Brain pericyte (primary cell): ENCODE results near the gene VPS35L.
"Not testable (repeated sequence)": the region's sequence is repeated elsewhere in the genome, so short reads cannot be mapped to it uniquely, and the experiment has no call there.

Experiments
- DNase-seq: peaks from one replicate; pipeline ENCODE4 v3.0.0-alpha.2; 2012; ENCODE audit warnings: low read depth, low spot score

The VPS35L gene

DNA sequence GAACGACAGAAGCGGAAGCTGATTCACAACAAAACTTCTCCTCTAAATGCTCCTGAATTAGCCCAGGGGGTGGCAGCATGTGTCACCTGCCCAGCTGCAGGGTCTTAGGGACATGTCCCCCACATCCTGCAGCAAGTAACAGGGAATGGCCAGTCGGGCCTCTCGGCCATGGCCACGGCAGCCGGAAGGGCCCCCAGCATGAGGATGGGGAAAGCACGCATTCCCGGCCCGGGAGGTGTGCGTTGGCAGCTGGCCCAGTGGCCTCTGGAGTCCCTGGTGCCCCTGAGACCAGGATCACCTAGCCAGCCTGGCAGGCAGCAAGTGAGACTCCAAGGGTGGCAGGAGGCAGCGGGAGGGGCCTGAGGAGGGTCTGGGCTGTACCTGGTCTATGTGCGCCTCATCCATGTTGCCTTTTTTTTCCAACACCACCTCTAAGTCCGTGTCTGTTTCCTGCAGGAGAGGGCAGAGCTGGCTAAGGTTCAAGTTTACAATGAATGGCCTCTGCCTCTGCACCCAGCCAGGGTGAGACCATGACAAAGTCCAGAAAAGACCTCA lies 155.6 kb downstream of the VPS35L start:
- DNase-seq = no peak

GRCh38 chr16:19711643-19712042 lies 156.1 kb downstream of the VPS35L start:
- no peak for DNase-seq

DNA sequence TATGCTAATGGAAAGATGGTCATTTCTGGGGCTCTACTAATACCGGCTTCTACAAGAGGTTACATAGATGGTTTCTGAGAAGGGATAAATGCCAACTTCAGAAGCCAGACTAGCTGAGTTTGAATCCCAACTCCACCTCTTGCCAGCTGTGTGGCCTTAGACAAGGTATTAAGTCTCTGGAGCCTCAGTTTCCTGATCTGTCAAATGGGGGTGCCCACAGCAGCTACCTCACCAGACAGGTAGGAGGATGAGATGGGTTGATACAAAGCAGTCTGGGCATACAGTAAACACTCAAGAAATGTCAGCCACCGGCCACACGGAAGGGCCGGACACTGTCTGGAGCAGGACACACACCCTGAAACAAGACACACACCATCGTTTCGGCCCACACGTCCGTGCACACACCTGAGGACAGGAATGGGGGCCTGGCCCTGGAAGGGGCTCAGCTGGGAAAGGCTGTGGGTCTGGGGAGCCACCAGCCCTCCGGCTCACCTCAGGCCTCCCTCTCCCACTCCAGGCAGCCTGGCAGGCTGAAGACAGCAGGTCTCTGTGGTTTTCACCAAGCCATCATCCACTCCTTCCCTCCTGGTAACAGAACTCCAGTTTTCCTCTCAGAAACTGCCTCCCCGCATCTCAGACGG lies 157.0 kb downstream of the VPS35L start:
- no peak for DNase-seq

DNA sequence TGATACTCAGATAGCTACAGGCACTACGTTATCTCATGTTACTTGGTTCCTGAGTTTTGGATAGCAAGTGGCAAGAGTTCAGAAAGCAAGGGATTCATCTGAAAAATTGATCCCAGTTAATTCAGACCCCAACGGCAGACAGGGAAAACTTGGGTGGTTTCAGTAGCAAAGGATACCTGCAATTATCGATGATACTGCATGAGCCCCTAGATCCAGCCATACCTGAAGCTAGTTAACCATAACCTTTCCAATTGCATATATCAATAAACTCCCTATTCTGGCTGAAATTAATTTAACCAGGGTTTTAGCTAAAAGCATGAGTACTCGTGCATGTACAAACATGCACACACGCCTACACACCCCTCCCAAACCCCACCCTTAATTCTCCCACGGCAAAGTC lies 158.2 kb downstream of the VPS35L start:
- no peak for DNase-seq

- no peak for DNase-seq
Observed at GRCh38 chr16:19715566-19715965, 160.1 kb downstream of the VPS35L start.

GRCh38 chr16:19716183-19716582 lies 160.7 kb downstream of the VPS35L start:
- no peak for DNase-seq

DNA sequence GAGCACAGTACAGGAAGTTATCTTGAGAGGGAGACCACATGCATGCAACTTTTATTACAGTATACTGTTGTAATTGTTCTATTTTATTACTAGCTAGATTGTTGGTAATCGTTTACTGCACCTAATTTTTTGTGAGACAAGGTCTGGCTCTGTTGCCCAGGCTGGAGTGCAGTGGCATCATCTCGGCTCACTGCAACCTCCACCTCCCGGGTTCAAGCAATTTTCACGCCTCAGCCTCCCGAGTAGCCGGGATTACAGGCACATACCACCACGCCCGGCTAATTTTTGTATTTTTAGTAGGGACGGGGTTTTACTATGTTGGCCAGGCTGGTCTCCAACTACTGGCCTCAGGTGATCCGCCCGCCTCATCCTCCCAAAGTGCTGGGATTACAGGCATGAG lies 161.2 kb downstream of the VPS35L start:
- DNase-seq = not testable (repeated sequence)

DNA sequence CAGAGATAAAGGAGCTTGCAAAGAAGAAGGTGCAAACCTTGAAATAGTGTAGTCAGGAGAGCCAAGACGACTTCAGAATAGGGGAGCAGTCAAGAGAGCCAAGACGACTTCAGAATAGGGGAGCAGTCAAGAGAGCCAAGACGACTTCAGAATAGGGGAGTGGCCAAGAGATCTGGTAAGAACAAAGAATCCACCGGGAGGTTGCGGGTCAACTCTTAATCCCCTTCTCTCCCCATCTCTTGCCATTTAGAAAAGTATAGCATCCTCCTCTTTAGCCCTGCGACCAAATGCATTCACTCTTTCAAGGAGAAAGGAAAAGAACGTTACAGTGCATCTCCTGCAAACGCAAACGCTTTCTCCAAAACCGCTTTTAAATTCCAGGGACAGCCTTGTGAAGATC lies 161.8 kb downstream of the VPS35L start:
- no peak for DNase-seq

GRCh38 chr16:19717741-19718623 lies 162.5 kb downstream of the VPS35L start, which contains the start of the genes IQCK and KNOP1:
Gene IQCK, plus strand, starts transcription at chr16:19718271. Its CDS starts 36 bp downstream, at chr16:19718307.
Gene KNOP1, minus strand, starts transcription at chr16:19718227. Its CDS starts 3,192 bp downstream, at chr16:19715035.
- peak; percentile 47 for DNase-seq

DNA sequence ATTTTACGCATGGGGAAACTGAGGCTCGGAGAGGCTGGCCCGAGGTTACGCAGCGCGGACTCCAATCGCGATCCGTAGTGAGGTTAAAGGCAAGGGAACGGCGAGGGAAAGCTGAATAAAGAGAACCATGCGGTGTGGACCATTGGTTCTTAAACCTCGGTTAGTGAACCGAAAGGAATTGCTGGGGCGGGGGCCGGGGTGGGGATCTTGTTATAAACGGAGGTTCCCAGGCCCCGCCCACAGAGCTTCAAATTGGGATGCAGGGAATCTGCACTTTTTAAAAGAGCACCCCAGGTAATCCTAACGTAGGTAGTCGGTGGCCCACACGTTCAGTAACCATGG lies 163.1 kb downstream of the VPS35L start:
- no peak for DNase-seq

GRCh38 chr16:19722269-19722952 lies 166.9 kb downstream of the VPS35L start:
- no peak for DNase-seq

GRCh38 chr16:19722981-19723380 lies 167.5 kb downstream of the VPS35L start:
- DNase-seq = no peak

DNA sequence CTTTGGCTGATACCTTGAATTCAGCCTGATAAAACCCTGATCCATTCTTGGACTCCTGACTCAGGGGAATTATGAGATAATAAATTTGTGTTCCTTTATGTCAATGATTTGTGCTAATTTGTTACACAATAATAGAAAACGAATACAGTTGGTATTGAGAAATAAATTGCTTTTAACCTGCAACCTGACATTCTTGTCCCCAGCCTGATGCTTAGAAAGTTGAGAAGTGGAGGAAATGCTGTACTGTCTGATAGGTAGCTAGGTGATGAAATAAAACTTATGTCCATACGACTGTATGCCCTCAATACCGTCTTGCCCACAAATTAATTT lies 173.1 kb downstream of the VPS35L start:
- no peak for DNase-seq

DNA sequence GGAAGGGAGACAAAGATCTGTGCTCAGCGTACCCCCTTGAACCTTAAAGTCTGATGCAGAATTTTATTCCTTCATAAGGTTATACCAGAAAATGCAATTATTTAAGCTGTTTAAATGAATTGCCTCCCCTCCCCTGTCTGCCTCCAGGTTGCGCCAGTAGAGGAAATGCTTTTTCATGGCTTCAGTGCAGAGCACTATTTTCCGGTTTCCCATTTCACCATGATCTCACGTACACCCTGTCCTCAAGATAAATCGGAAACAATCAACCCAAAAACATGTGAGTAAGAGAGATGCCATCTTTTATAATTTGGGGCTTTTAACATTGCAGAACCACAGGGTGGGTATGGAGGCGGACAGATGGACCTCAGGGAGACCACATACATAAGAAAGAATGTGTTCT lies 178.0 kb downstream of the VPS35L start:
- DNase-seq = no peak

DNA sequence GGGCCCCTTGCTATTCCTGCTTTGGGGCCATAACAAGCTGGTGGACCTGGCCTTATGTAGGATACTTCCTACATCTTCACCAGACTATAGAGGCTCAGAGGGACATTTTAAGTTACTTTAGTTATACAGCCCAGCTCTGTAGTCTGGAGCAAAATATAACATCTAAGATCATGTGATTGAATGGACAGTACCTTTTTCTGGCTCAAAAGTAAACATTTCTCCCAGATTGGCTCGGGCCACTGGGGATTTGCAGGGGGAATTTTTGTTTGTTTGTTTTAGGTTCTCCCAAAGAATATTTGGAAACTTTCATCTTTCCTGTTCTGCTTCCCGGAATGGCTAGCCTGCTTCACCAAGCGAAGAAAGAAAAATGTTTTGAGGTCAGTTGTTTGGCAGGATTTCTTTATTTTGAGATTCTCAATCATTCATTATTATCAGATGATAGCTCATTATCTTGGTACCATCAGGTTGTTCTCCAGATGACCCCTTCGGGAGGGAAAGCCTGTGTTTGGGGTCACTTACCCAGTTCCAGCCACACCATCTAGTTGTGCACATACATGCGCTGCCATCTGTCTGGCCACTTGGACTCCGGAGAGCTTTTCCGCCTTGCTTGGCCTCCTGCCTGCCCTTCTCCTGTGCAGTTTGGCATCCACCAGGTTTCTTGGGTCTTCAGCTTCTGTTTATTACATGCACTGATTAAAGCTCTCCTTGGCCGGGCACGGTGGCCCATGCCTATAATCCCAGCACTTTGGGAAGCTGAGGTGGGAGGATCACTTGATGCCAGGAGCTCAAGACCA lies 179.8 kb downstream of the VPS35L start:
- DNase-seq = no peak

DNA sequence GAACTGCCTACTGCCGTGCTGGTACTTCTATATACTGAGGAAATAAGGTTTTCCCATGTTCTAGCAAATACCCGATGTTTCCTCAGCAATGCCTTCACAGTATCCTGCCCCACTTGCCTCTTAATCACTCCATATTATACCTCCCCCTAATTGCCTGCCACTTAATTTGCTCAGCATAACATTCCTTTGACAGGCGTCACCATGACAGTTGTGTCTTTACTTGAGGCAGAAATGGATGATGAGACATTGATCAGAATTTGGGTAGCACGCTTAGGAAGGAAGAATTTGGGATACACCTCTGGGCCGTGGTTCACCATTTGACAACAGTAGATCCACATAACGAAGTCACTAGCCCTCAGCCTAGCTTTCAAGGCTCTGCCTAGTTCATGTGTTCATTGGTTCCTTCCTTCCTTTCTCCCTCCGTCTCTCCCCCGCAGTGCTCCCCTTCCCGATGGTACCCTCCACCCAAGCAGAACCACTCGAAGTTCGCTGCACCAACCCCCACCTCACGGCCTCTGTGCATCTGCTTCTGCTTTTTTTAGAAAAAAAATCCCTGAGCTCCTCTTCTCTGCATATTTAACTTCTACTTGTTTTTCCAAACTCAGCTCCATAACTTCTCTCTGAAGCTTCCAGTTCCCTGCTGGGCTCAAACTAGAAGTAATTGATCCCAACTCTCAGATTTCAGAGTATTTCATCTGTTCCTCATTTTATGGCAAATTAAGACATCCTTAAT lies 182.0 kb downstream of the VPS35L start:
- no peak for DNase-seq

GRCh38 chr16:19741354-19741753 lies 185.9 kb downstream of the VPS35L start:
- DNase-seq = no peak

- DNase-seq = no peak
Observed at GRCh38 chr16:19743816-19744159, 188.3 kb downstream of the VPS35L start.

DNA sequence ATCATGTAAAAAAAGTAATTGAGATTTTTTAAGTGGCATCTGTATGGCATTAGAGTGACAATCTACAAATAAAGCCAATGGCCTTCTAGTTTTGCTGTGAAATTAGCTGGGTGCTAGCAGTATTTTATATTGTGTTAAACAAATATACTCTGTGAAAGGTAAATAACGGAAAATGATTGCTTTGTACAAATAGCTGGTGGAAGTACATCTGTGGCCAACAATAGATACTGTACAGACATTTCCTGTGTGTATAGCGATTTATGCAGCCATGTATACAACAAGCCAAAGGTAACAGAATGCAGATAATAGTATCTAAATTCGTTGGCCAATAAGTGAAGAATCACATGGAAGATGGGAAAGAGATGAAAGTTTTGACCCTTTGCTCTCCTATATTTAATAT lies 189.2 kb downstream of the VPS35L start:
- DNase-seq = no peak

GRCh38 chr16:19745286-19746010 lies 189.9 kb downstream of the VPS35L start:
- no peak for DNase-seq
